Neural progenitor cell (in vitro differentiated cells): ENCODE results near the gene S100A5.

ENCODE experiments used
- EZH2 ChIP-seq: fragments of 200-600 bp; sonication (generic); IDR thresholded peaks from 2 replicates; pipeline ENCODE4 v1.6.1; 2017; ENCODE audit warnings: antibody characterized with exemption, mild to moderate bottlenecking, moderate library complexity
- TF ChIP-seq, protein P1 (sequence below): fragments of 200-600 bp; sonication (generic); IDR thresholded peaks from 2 replicates; pipeline ENCODE4 v1.5.1; 2017; ENCODE audit warnings: antibody characterized with exemption, mild to moderate bottlenecking

DNA sequence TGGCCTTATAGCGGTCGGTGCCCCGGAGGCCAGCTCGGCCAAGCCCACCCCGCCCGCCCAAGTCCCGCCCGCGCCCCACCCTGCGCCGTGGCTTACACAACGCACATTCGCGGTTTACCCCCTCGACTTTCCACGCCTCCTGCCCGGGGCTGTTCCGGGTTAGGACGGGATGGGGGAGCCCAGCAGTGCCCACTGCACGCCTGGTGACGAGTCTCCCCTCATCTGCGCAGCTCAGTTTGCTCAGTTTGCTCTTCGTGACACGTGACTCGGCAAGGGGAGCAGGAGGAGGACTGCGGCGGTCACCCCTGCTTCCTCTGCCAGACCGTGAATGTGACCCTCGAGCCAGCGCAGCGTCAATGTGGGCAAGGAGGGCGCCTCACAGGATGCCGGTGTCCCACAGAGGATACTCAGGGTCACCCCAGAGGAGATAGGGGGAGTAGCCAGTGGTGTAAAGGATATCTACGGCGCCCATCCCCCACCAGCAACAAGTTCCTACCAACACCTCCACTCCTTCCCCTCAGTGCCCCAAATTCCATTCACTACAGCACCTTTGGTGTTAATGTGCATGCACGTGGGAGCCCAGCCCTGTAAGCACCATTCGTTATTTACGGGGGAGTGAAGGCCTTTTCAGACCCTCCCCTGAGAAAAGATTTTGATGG lies 4.6 kb downstream of the S100A5 start:
- TF ChIP-seq, protein P1, sequence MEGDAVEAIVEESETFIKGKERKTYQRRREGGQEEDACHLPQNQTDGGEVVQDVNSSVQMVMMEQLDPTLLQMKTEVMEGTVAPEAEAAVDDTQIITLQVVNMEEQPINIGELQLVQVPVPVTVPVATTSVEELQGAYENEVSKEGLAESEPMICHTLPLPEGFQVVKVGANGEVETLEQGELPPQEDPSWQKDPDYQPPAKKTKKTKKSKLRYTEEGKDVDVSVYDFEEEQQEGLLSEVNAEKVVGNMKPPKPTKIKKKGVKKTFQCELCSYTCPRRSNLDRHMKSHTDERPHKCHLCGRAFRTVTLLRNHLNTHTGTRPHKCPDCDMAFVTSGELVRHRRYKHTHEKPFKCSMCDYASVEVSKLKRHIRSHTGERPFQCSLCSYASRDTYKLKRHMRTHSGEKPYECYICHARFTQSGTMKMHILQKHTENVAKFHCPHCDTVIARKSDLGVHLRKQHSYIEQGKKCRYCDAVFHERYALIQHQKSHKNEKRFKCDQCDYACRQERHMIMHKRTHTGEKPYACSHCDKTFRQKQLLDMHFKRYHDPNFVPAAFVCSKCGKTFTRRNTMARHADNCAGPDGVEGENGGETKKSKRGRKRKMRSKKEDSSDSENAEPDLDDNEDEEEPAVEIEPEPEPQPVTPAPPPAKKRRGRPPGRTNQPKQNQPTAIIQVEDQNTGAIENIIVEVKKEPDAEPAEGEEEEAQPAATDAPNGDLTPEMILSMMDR, result no peak
- no peak for TF ChIP-seq EZH2
